Liver (tissue), 9 donors: Measurements from ENCODE around the gene NRF1. TPM values are rescaled to one million over a fixed set of nuclear protein-coding genes. Genes with fewer than 3 reads are reported as not detected.

Experiments
- DNase-seq: peaks from one replicate; pipeline ENCODE4 v3.0.0-alpha.2; 2017; ENCODE audit warnings: low spot score
- H3K27ac ChIP-seq, 2 donors: one replicate each; pipeline ENCODE4 v1.7.0; 2013; ENCODE audit warnings: inconsistent platforms in 2 of 2, low read length in 2 of 2, control low read depth in 1 of 2, low read depth in 1 of 2, mild to moderate bottlenecking in 1 of 2
- H3K27me3 ChIP-seq, 4 donors: one replicate each; pipeline versions ENCODE4 v1.6.1 to v1.7.0; 2013; ENCODE audit warnings: low read length in 3 of 4, inconsistent platforms in 1 of 4, mild to moderate bottlenecking in 1 of 4, moderate library complexity in 1 of 4; ENCODE audit not compliant: control insufficient read depth in 4 of 4, insufficient read depth in 4 of 4
- H3K36me3 ChIP-seq, 4 donors: one replicate each; pipeline versions ENCODE4 v1.6.1 to v1.7.0; 2013; ENCODE audit warnings: low read length in 3 of 4, mild to moderate bottlenecking in 3 of 4, low read depth in 1 of 4, moderate library complexity in 1 of 4; ENCODE audit not compliant: control insufficient read depth in 4 of 4, insufficient read depth in 3 of 4
- H3K4me1 ChIP-seq, 4 donors: one replicate each; pipeline versions ENCODE4 v1.6.1 to v1.7.0; 2013; ENCODE audit warnings: low read length in 3 of 4, mild to moderate bottlenecking in 3 of 4, moderate library complexity in 1 of 4; ENCODE audit not compliant: control insufficient read depth in 4 of 4, insufficient read depth in 4 of 4
- H3K4me3 ChIP-seq, 3 donors: one replicate each; pipeline versions ENCODE4 v1.6.1 to v1.7.0; 2013; ENCODE audit warnings: low read length in 3 of 3, control low read depth in 1 of 3, low read depth in 1 of 3, mild to moderate bottlenecking in 1 of 3
- H3K9ac ChIP-seq, 2 donors: one replicate each; pipeline ENCODE4 v1.7.0; 2013; ENCODE audit warnings: low read length in 2 of 2, mild to moderate bottlenecking in 2 of 2, moderate library complexity in 2 of 2, control low read depth in 1 of 2, low read depth in 1 of 2
- H3K9me3 ChIP-seq, 4 donors: one replicate each; pipeline versions ENCODE4 v1.6.1 to v1.7.0; 2013; ENCODE audit warnings: low read length in 3 of 4; ENCODE audit not compliant: control insufficient read depth in 4 of 4
- ATF3 ChIP-seq: IDR thresholded peaks from 2 replicates; pipeline ENCODE4 v1.6.1; 2016; ENCODE audit warnings: antibody characterized with exemption
- EGR1 ChIP-seq, 2 donors: IDR thresholded peaks; 2 replicates each; pipeline ENCODE4 v1.6.1; 2016 to 2018; ENCODE audit warnings: antibody characterized with exemption in 2 of 2, low read depth in 2 of 2
- FOXA1 ChIP-seq: IDR thresholded peaks from 2 replicates; pipeline ENCODE4 v1.6.1; 2016; ENCODE audit warnings: antibody characterized with exemption
- FOXA2 ChIP-seq: IDR thresholded peaks from 2 replicates; pipeline ENCODE4 v1.6.1; 2016; ENCODE audit warnings: antibody characterized with exemption
- GABPA ChIP-seq, 2 donors: IDR thresholded peaks in 1 of 2; conservative IDR thresholded peaks in 1 of 2; 2 replicates each; pipeline ENCODE4 v1.6.1; 2016; ENCODE audit warnings: antibody characterized with exemption in 2 of 2, mild to moderate bottlenecking in 1 of 2, moderate library complexity in 1 of 2
- HNF4G ChIP-seq: IDR thresholded peaks from 2 replicates; pipeline ENCODE4 v1.6.1; 2016; ENCODE audit warnings: antibody characterized with exemption
- JUND ChIP-seq, 2 donors: IDR thresholded peaks; 2 replicates each; pipeline ENCODE4 v1.6.1; 2016; ENCODE audit warnings: antibody characterized with exemption in 2 of 2
- NR2F2 ChIP-seq: IDR thresholded peaks from 2 replicates; pipeline ENCODE4 v1.6.1; 2016; ENCODE audit warnings: antibody characterized with exemption
- RAD21 ChIP-seq, 2 donors: IDR thresholded peaks; 2 replicates each; pipeline ENCODE4 v1.6.1; 2016; ENCODE audit warnings: antibody characterized with exemption in 2 of 2, mild to moderate bottlenecking in 2 of 2
- REST ChIP-seq: IDR thresholded peaks from 2 replicates; pipeline ENCODE4 v1.6.1; 2016; ENCODE audit warnings: antibody characterized with exemption, mild to moderate bottlenecking
- RXRA ChIP-seq, 2 donors: IDR thresholded peaks; 2 replicates each; pipeline ENCODE4 v1.6.1; 2017 to 2018; ENCODE audit warnings: antibody characterized with exemption in 2 of 2, mild to moderate bottlenecking in 1 of 2
- SP1 ChIP-seq: IDR thresholded peaks from 2 replicates; pipeline ENCODE4 v1.6.1; 2018; ENCODE audit warnings: antibody characterized with exemption, mild to moderate bottlenecking
- TAF1 ChIP-seq: conservative IDR thresholded peaks from 2 replicates; pipeline ENCODE4 v1.6.1; 2016; ENCODE audit warnings: antibody characterized with exemption, mild to moderate bottlenecking
- YY1 ChIP-seq: IDR thresholded peaks from 2 replicates; pipeline ENCODE4 v1.6.1; 2016; ENCODE audit warnings: antibody characterized with exemption, mild to moderate bottlenecking
- ZBTB33 ChIP-seq: IDR thresholded peaks from 2 replicates; pipeline ENCODE4 v1.6.1; 2016; ENCODE audit warnings: antibody characterized with exemption
- WGBS: extraction: QIAGEN DNeasy Blood & Tissue Kit; methylation state at CpG from one replicate; pipeline ENCODE4 v1.1.7; 2013; 5-methylcytosine and 5-hydroxymethylcytosine counted together
- polyA plus RNA-seq, 2 donors: library from polyadenylated mRNA; stranded (reverse) in 1 of 2; unstranded in 1 of 2; fragments of 200-250 nt in 1 of 2; fragments of >200 nt in 1 of 2; fragmentation: Nextera tagmentation in 1 of 2; extraction: Ambion mirVana in 1 of 2; gene quantifications; one replicate each; pipeline versions ENCODE4 v1.2.1 to v1.2.3, GENCODE V29; 2013 to 2015
- total RNA-seq, 2 donors: library from RNA; depleted of rRNA; stranded (reverse); fragments of >200 nt; gene quantifications; one replicate each; pipeline ENCODE4 v1.2.3, GENCODE V29; 2014
- TF ChIP-seq, protein P1 (sequence below): IDR thresholded peaks from 2 replicates; pipeline ENCODE4 v1.6.1; 2016; ENCODE audit warnings: antibody characterized with exemption
- donor health status: healthy.
- donor health status: healthy.
- donor health status: healthy.
- donor health status: healthy.
- donor health status: healthy.

NRF1 gene
- total and polyA plus RNA-seq, 4 donors = 1.3 to 14.8 (median 5.3) TPM

DNA sequence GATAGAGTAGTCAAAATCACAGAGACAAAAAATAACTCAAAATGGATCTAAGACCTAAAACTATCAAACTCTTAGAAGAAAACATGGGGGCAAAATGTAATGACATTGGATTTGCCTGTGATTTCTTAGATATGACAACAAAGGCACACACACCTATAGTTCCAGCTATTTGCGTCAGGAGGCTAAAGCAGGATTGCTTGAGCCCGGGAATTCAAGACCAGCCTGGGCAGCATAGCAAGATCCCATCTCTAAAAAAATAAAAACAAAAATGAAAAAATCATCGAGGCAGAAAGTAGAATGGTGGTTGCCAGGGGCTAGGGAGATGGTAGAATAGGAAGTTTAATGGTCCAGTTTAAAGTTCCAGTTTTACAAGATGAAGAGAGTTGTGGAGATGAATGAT lies 113.3 kb downstream of the NRF1 start:
- no peak for TF ChIP-seq EGR1 (IDR thresholded peaks at IDR 0.05; ENCODE audit: low read depth in 2 of 2)
- WGBS = 96% methylated on average over 3 of the region's 3 CpGs
- peaks cover 6 to 22% (median 20%) of the 10 kb centered on the region in 4 donors for H3K36me3 ChIP-seq

DNA sequence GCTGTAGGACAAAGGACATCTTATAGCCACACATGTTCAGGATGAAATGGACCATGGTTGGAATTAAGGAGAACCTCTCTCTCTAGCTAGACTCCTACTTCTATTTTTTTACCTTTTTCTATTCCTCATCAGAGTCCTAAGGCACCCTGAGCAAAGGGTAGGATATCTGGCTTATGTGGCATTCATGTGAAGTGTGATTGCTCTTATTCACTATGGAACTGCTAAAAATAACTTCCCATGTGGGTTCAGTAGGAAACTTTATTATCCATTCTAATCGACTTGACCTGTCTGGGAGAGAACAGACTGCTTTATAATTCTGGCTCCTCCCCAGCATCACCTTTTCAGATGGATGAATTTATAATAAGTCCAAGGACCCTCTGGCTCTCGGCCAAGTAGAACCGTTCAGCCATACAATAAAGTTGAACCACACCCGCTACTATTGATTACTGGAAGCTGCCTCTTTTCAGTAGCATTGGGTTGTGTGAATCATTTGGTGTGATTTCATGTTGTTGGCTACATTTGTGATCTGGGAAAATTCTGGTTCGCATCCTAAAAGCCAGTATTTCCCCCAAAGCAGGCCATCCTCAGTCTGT lies 117.5 kb downstream of the NRF1 start:
- H3K4me1 ChIP-seq = no peaks in the 10 kb centered on the region
- WGBS = 82% methylated on average over 5 of the region's 5 CpGs
- H3K4me3 ChIP-seq = no peak overlapping the region
- no peak overlapping the region for H3K27ac ChIP-seq
- TF ChIP-seq RXRA (IDR thresholded peaks at IDR 0.05) = no peak
- peaks cover 5 to 38% (median 24%) of the 10 kb centered on the region in 4 donors for H3K36me3 ChIP-seq
- no peaks in the 10 kb centered on the region for H3K27me3 ChIP-seq
- no peak overlapping the region for H3K9ac ChIP-seq
- no peaks in the 10 kb centered on the region for H3K9me3 ChIP-seq
- no peak for DNase-seq

More for the DNA sequence above, 113.3 kb downstream of the NRF1 start:
- Histone ChIP-seq H3K9me3 (no peaks in the 10 kb centered on the region), H3K27me3 (no peaks in the 10 kb centered on the region), H3K4me3 (no peak overlapping the region), H3K4me1 (peaks cover 3 to 7% (median 5%) of the 10 kb centered on the region in 4 donors), H3K27ac (no peak overlapping the region), H3K9ac (no peak overlapping the region)
- DNase-seq = no peak

DNA sequence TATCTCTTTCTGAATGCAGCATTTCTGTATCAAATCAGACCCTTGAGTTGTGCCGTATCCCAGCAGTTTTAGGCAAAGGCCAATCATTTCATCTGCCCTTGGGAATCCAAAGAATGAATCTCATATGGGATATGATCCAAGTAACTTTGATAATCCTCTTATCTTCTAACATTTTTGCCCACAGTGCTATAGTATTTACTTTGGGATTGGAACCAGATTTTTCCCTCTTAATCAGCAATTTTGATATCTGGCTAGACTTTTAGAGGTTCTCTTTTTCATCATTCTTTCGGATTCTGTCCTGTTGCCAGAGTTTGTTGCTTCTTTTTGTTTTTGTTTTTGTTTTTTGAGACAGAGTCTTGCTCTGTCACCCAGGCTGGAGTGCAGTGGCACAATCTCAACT lies 118.0 kb downstream of the NRF1 start:
- Histone ChIP-seq H3K9ac (no peak overlapping the region), H3K36me3 (peaks cover 6 to 33% (median 26%) of the 10 kb centered on the region in 4 donors)
- WGBS = 69% methylated on average over 2 of the region's 2 CpGs

More for the DNA sequence above, 118.0 kb downstream of the NRF1 start:
- Histone ChIP-seq H3K9me3 (no peaks in the 10 kb centered on the region), H3K27ac (no peak overlapping the region), H3K27me3 (no peaks in the 10 kb centered on the region), H3K4me3 (no peak overlapping the region), H3K4me1 (no peaks in the 10 kb centered on the region)
- DNase-seq = no peak
- no peak for TF ChIP-seq ATF3
- TF ChIP-seq, protein P1, sequence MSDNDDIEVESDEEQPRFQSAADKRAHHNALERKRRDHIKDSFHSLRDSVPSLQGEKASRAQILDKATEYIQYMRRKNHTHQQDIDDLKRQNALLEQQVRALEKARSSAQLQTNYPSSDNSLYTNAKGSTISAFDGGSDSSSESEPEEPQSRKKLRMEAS = no peak
- TF ChIP-seq JUND (IDR thresholded peaks at IDR 0.05) = no peak
- no peak for TF ChIP-seq RXRA (IDR thresholded peaks at IDR 0.05)
- no peak for TF ChIP-seq FOXA1
- no peak for TF ChIP-seq FOXA2
- TF ChIP-seq NR2F2 = no peak
- TF ChIP-seq ZBTB33 = no peak
- TF ChIP-seq TAF1 = no peak
- no peak for TF ChIP-seq HNF4G
- no peak for TF ChIP-seq YY1
- no peak for TF ChIP-seq RAD21 (IDR thresholded peaks at IDR 0.05)
- TF ChIP-seq GABPA (IDR thresholded peaks at IDR 0.05 in 1 of 2, conservative IDR thresholded peaks at IDR 0.05 in 1 of 2) = no peak
- no peak for TF ChIP-seq EGR1 (IDR thresholded peaks at IDR 0.05; ENCODE audit: low read depth in 2 of 2)
- TF ChIP-seq REST = no peak
- TF ChIP-seq SP1 = no peak
